ENCODE results near the gene POLR2I.

The POLR2I gene
- total RNA-seq = 6.7 to 32.2 (median 16.4) reads per million in 9 experiments

DNA sequence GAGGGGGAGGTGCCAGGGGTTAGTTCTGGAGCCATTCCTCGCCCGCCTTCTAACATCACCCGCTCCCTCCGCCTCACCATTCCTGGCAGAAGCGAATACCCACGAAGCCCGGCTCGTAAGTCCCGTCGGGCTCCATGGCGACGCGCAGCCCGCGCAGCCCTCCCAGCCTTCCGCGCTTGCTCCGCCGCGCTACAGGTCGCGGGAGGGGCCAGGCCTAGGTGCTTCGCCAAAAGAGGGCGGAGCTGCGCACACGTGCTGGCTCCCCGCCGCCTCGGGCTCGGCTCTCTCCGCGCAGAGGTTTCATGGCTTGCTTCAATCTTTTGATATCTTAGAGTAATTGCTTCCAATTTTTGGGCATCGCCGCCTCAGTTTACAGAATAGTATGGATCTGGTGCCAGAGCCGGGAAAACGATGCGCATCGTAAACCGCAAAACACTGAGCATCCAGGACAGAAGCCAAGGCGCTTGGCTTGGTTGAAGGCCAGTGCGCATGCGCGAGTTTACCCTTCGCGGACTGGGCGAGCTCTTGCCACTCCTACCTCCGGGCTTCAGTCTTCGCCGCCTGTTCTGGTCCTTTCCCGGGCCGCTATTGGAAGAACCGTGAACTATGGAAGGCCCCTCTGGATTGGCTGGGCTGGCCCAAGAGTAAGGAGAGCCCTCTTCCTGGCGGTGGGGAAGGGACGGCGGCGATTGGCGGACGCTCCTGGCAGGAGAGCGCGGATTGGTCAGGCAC is at the start of gene POLR2I:
POLR2I (minus strand) TSS at position 155 of the 732 bp plus-strand sequence; CDS start at position 136, 19 bp downstream.
- ATAC-seq (replicated peaks) (peak; percentile 80), DNase-seq (peak; percentile 96 to 98 (median 97))
- Mint-ChIP-seq H3K9me3 (no peaks in the 10 kb centered on the region), H3K27me3 (no peaks in the 10 kb centered on the region), H3K4me1 (ENCODE audit: low read depth in 2 of 2) (peaks cover 39 to 40% of the 10 kb centered on the region in 2 donors), H3K27ac (peak within 1 kb of the TSS; percentile 96 to 99), H3K36me3 (ENCODE audit: insufficient read depth) (peaks cover 57% of the 10 kb centered on the region), H3K4me3 (peak within 1 kb of the TSS; percentile 89 to 94)

- no peaks in the 10 kb centered on the region for H3K27me3 Mint-ChIP-seq
- peaks cover 14% of the 10 kb centered on the region for H3K36me3 Mint-ChIP-seq (ENCODE audit: insufficient read depth)
- DNase-seq = no peak
- no peak overlapping the region for H3K27ac Mint-ChIP-seq
- no peak for ATAC-seq (replicated peaks)
- no peaks in the 10 kb centered on the region for H3K9me3 Mint-ChIP-seq
- H3K4me1 Mint-ChIP-seq (ENCODE audit: low read depth in 2 of 2) = peaks cover 0 to 2% of the 10 kb centered on the region in 2 donors
- no peak overlapping the region for H3K4me3 Mint-ChIP-seq
Measured at GRCh38 chr19:36163813-36164212, 49.1 kb upstream of the POLR2I start.

- H3K9me3 Mint-ChIP-seq = no peaks in the 10 kb centered on the region
- ATAC-seq (replicated peaks) (no peak), DNase-seq (no peak)
- H3K27ac Mint-ChIP-seq = peak overlapping the region in 1 of 2 donors; percentile 48
- no peak overlapping the region for H3K4me3 Mint-ChIP-seq
- no peaks in the 10 kb centered on the region for H3K27me3 Mint-ChIP-seq
- H3K4me1 Mint-ChIP-seq (ENCODE audit: low read depth in 2 of 2) = peaks cover 0 to 2% of the 10 kb centered on the region in 2 donors
- H3K36me3 Mint-ChIP-seq (ENCODE audit: insufficient read depth) = peaks cover 9% of the 10 kb centered on the region
Measured at GRCh38 chr19:36160821-36161596, 46.3 kb upstream of the POLR2I start.

DNA sequence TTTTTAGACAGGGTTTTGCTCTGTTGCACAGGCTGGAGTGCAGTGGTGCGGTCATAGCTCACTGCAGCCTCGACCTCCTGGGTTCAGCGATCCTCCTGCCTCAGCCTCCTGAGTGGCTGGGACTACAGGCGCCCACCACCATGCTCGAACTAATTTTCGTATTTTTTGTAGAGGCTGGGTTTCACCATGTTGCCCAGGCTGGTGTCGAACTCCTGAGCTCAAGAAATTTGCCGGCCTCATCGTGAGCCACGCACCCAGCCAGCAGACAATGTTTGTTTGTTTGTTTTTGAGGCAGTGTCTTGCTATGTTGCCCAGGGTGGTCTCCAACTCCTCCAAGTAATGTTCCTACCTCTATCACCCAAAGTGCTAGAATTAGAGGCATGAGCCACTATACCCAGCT is 38.5 kb upstream of the POLR2I start:
- Mint-ChIP-seq H3K9me3 (no peaks in the 10 kb centered on the region), H3K27ac (no peak overlapping the region), H3K4me1 (ENCODE audit: low read depth in 2 of 2) (peaks cover 8 to 12% of the 10 kb centered on the region in 2 donors), H3K27me3 (no peaks in the 10 kb centered on the region), H3K36me3 (ENCODE audit: insufficient read depth) (peaks cover 20% of the 10 kb centered on the region), H3K4me3 (no peak overlapping the region)
- no peak for DNase-seq
- ATAC-seq (replicated peaks) = no peak

GRCh38 chr19:36152352-36153091 is 37.8 kb upstream of the POLR2I start, which contains the start of gene COX7A1:
TSS of gene COX7A1 (minus strand) at chr19:36152447. CDS start at chr19:36152407, 40 bp downstream.
- Mint-ChIP-seq H3K27ac (no peak within 1 kb of the TSS), H3K36me3 (ENCODE audit: insufficient read depth) (peaks cover 26% of the 10 kb centered on the region), H3K4me3 (no peak within 1 kb of the TSS), H3K4me1 (ENCODE audit: low read depth in 2 of 2) (peaks cover 8 to 12% of the 10 kb centered on the region in 2 donors), H3K27me3 (no peaks in the 10 kb centered on the region), H3K9me3 (no peaks in the 10 kb centered on the region)
- no peak for DNase-seq
- no peak for ATAC-seq (replicated peaks)

GRCh38 chr19:36152019-36152351 is 37.3 kb upstream of the POLR2I start:
- no peaks in the 10 kb centered on the region for H3K27me3 Mint-ChIP-seq
- H3K9me3 Mint-ChIP-seq = no peaks in the 10 kb centered on the region
- DNase-seq (no peak), ATAC-seq (replicated peaks) (no peak)
- H3K36me3 Mint-ChIP-seq (ENCODE audit: insufficient read depth) = peaks cover 31% of the 10 kb centered on the region
- H3K4me3 Mint-ChIP-seq = no peak overlapping the region
- H3K27ac Mint-ChIP-seq = no peak overlapping the region
- peaks cover 11 to 12% of the 10 kb centered on the region in 2 donors for H3K4me1 Mint-ChIP-seq (ENCODE audit: low read depth in 2 of 2)

GRCh38 chr19:36151144-36152018 is 36.7 kb upstream of the POLR2I start:
- Mint-ChIP-seq H3K27ac (no peak overlapping the region), H3K27me3 (no peaks in the 10 kb centered on the region), H3K4me3 (no peak overlapping the region), H3K9me3 (no peaks in the 10 kb centered on the region), H3K4me1 (ENCODE audit: low read depth in 2 of 2) (peaks cover 13% of the 10 kb centered on the region in 2 donors), H3K36me3 (ENCODE audit: insufficient read depth) (peaks cover 37% of the 10 kb centered on the region)
- DNase-seq (no peak), ATAC-seq (replicated peaks) (no peak)

DNA sequence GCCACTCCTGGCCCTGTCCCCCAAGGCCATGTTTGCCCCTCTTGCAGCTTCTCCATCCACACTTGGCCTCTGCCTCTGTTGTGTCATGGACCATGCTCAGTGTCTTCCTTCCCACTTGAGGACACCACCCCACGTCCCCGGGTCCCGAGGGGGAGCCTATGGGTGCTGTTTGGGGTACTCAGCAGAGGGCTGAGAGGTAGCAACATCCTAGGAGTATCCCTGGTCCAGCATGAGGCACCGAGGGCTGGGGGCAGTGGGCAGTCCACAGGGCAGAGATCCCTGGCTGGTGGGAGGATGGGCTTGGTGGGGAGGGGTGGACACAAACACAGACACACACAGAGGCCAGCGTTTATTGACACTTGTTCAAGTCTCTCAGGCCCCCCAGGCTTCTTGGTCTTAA is 35.9 kb upstream of the POLR2I start:
- no peaks in the 10 kb centered on the region for H3K27me3 Mint-ChIP-seq
- DNase-seq (no peak), ATAC-seq (replicated peaks) (no peak)
- H3K9me3 Mint-ChIP-seq = no peaks in the 10 kb centered on the region
- peaks cover 12 to 15% of the 10 kb centered on the region in 2 donors for H3K4me1 Mint-ChIP-seq (ENCODE audit: low read depth in 2 of 2)
- no peak overlapping the region for H3K4me3 Mint-ChIP-seq
- peak overlapping the region in 1 of 2 donors; percentile 67 for H3K27ac Mint-ChIP-seq
- peaks cover 44% of the 10 kb centered on the region for H3K36me3 Mint-ChIP-seq (ENCODE audit: insufficient read depth)

DNA sequence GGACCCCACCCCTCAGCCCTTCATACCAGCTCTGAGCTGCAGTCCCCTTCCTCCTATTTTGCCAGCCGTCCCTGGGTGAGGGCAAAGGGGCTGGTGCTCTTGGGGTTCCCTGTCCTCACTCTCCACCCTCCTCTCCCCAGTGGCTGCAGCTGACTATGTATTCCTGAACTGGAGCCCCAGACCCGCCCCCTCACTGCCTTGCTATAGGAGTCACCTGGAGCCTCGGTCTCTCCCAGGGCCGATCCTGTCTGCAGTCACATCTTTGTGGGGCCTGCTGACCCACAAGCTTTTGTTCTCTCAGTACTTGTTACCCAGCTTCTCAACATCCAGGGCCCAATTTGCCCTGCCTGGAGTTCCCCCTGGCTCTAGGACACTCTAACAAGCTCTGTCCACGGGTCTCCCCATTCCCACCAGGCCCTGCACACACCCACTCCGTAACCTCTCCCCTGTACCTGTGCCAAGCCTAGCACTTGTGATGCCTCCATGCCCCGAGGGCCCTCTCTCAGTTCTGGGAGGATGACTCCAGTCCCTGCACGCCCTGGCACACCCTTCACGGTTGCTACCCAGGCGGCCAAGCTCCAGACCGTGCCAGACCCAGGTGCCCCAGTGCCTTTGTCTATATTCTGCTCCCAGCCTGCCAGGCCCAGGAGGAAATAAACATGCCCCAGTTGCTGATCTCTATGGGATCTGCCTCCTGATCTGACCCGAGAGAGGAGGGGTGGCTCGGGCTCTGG is 35.2 kb upstream of the POLR2I start:
- no peak overlapping the region for H3K4me3 Mint-ChIP-seq
- no peaks in the 10 kb centered on the region for H3K27me3 Mint-ChIP-seq
- DNase-seq (no peak), ATAC-seq (replicated peaks) (no peak)
- H3K9me3 Mint-ChIP-seq = no peaks in the 10 kb centered on the region
- H3K27ac Mint-ChIP-seq = peak overlapping the region; percentile 67 to 77
- peaks cover 12 to 15% of the 10 kb centered on the region in 2 donors for H3K4me1 Mint-ChIP-seq (ENCODE audit: low read depth in 2 of 2)
- peaks cover 52% of the 10 kb centered on the region for H3K36me3 Mint-ChIP-seq (ENCODE audit: insufficient read depth)

DNA sequence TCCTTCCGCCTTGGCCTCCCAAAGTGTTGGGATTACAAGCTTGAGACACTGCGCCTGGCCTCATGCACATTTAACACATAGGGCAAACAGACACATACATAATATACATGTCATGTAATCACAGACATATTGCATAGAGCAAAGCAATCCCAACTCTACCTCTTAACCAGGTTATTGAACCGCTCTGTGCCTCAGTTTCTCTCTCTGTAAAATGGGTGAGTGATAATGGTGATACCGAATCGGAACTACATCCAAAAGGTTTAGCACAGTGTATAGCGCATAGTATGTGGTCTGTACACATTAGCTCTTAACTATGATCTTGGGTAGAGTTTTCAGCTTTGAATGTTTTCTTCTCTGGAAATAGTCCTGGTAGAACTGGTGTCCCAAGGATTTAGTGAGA is 29.9 kb upstream of the POLR2I start:
- peaks cover 86% of the 10 kb centered on the region for H3K36me3 Mint-ChIP-seq (ENCODE audit: insufficient read depth)
- H3K4me3 Mint-ChIP-seq = no peak overlapping the region
- no peak overlapping the region for H3K27ac Mint-ChIP-seq
- peaks cover 22 to 25% of the 10 kb centered on the region in 2 donors for H3K4me1 Mint-ChIP-seq (ENCODE audit: low read depth in 2 of 2)
- no peaks in the 10 kb centered on the region for H3K9me3 Mint-ChIP-seq
- H3K27me3 Mint-ChIP-seq = no peaks in the 10 kb centered on the region
- DNase-seq (no peak), ATAC-seq (replicated peaks) (no peak)

- ATAC-seq (replicated peaks) (no peak), DNase-seq (no peak)
- Mint-ChIP-seq H3K27ac (peak overlapping the region in 1 of 2 donors; percentile 38), H3K9me3 (no peaks in the 10 kb centered on the region), H3K4me3 (peak overlapping the region; percentile 2 to 27), H3K4me1 (ENCODE audit: low read depth in 2 of 2) (peaks cover 22 to 25% of the 10 kb centered on the region in 2 donors), H3K27me3 (no peaks in the 10 kb centered on the region), H3K36me3 (ENCODE audit: insufficient read depth) (peaks cover 77% of the 10 kb centered on the region)
Measured at GRCh38 chr19:36142496-36142895, 27.8 kb upstream of the POLR2I start.

DNA sequence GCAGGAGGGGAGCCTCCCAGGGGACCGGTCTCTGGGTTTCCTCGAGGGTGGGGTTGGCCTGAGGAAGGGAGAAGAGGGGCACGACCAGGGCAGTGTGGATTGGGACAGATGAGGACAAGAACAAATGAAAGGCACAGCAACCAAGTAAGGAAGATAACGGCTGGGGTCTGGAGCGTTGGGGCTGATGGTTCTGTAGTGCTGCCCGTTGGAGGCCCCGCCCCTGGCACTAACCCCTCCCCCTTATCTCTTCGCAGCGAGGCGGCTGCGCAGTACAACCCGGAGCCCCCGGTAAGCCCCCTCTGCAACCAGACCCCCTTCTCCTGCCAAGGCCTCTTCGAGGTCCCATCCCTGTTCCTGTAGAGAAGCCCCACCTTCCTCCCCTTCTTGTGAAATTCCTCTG is 27.4 kb upstream of the POLR2I start:
- DNase-seq = no peak
- Mint-ChIP-seq H3K4me3 (peak overlapping the region in 1 of 2 donors; percentile 96), H3K27ac (peak overlapping the region; percentile 87 to 91), H3K27me3 (no peaks in the 10 kb centered on the region), H3K36me3 (ENCODE audit: insufficient read depth) (peaks cover 73% of the 10 kb centered on the region), H3K4me1 (ENCODE audit: low read depth in 2 of 2) (peaks cover 22 to 23% of the 10 kb centered on the region in 2 donors), H3K9me3 (no peaks in the 10 kb centered on the region)
- ATAC-seq (replicated peaks) = no peak
